ENCODE measurements around the gene TOR1AIP2. TPM values are rescaled to one million over a fixed set of nuclear protein-coding genes. Genes with fewer than 3 reads are reported as not detected.

The TOR1AIP2 gene
- polyA plus RNA-seq, 1 experiment, result 48.4 TPM

DNA sequence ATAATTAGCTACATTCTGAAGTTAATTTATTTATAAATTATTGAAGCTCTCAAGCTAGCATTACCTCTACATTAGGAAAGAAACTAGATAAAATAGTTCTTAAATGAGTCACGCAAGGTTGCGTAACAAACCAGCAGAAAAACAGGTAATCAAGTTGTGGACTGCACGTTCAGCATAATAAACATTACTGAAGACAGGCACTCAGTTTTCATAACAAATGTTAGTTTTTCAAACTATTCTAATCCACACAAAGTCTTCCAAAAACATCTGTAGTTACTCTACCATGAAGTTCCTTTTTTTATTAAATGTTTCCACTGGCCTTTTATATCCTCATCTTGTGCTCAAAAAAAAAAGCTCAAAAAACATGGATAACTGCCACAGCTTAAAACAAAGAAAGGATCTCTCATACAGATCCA, 1.3 kb downstream of the TOR1AIP2 start:
- Histone ChIP-seq H3K4me3 (ENCODE audit: low read depth, low read length) (peak overlapping the region; percentile 85), H3K9me3 (ENCODE audit: control insufficient read depth, insufficient read depth, low read length) (no peaks in the 10 kb centered on the region), H3K27ac (ENCODE audit: low read depth, low read length) (no peak overlapping the region), H3K27me3 (ENCODE audit: control insufficient read depth, insufficient read depth, low read length) (no peaks in the 10 kb centered on the region)
- DNase-seq (ENCODE audit: low read depth, low spot score), result no peak
- TF ChIP-seq, protein P1, sequence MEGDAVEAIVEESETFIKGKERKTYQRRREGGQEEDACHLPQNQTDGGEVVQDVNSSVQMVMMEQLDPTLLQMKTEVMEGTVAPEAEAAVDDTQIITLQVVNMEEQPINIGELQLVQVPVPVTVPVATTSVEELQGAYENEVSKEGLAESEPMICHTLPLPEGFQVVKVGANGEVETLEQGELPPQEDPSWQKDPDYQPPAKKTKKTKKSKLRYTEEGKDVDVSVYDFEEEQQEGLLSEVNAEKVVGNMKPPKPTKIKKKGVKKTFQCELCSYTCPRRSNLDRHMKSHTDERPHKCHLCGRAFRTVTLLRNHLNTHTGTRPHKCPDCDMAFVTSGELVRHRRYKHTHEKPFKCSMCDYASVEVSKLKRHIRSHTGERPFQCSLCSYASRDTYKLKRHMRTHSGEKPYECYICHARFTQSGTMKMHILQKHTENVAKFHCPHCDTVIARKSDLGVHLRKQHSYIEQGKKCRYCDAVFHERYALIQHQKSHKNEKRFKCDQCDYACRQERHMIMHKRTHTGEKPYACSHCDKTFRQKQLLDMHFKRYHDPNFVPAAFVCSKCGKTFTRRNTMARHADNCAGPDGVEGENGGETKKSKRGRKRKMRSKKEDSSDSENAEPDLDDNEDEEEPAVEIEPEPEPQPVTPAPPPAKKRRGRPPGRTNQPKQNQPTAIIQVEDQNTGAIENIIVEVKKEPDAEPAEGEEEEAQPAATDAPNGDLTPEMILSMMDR (IDR thresholded peaks at IDR 0.05; ENCODE audit: low read depth, low read length), result no peak
- CTCF ChIA-PET, result interaction anchor here (1.0 to 2.4 kb wide), 4 partner anchors 9 to 304 kb away, joined by 3 to 11 read pairs (median 6); no protein-coding TSS in a partner anchor
- POLR2A ChIA-PET, result interaction anchor here (0.6 to 1.2 kb wide), 2 partner anchors 13 to 221 kb away, joined by 3 read pairs; no protein-coding TSS in a partner anchor

DNA sequence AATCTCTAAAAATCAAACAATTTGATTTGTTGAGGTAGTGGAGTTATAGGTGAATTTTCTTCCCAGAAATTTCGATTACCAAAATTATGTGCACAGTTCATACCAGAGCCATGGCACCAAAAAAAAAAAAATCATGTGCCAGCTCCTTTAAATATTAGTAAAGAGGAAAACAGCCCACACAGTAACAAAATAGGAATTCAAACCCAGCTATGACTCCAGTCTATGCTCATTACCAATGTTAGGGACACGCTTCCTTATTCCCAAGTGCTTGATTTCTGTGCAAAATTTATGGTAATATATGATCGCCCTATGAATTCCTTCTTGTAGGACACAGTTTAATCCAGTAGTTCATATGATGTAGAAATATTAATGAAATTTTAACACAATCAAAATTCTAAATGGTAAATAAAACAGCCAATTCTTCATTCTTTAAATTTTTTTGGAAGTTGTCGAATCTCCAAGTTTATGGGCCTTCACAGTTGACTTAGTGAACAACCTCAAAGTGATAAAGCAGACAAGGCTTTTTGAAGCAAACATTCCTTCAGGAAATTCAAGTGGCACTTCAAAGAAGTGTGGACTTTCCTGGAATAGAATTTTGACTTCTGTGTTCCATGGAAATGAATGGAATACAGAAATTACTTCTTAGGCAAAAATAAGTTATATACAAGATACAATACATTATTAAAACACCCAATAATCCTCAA, 1.9 kb downstream of the TOR1AIP2 start:
- Histone ChIP-seq H3K27me3 (ENCODE audit: control insufficient read depth, insufficient read depth, low read length) (no peaks in the 10 kb centered on the region), H3K4me3 (ENCODE audit: low read depth, low read length) (peak overlapping the region; percentile 85), H3K9me3 (ENCODE audit: control insufficient read depth, insufficient read depth, low read length) (no peaks in the 10 kb centered on the region), H3K27ac (ENCODE audit: low read depth, low read length) (no peak overlapping the region)
- ChIA-PET CTCF (interaction anchor here (1.0 to 2.4 kb wide), 4 partner anchors 8 to 169 kb away, joined by 3 to 11 read pairs (median 8); no protein-coding TSS in a partner anchor), POLR2A (no interaction called here)
- DNase-seq (ENCODE audit: low read depth, low spot score), result no peak
- TF ChIP-seq, protein P1 (IDR thresholded peaks at IDR 0.05; ENCODE audit: low read depth, low read length), result no peak

DNA sequence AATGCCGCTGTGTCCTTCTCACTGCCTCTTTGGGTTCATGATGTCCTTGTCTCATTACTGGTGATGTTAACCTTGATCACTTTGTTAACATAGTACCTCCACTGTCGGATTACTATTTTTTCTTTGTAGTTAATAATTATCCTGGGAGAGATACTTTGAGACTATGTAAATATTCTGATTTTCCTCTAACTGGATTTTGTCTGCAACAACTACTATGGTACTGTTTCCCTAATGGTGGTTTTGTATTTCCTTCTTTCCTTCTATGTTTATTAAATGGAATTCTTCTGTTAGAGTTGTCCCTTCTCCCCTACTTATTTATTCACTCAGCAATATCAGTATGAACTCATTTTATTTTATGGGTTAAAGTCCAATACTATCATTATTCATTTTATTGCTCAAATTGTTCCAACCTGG, 4.2 kb downstream of the TOR1AIP2 start:
- ChIA-PET POLR2A (no interaction called here), CTCF (interaction anchor here (1.3 kb wide), 1 partner anchor 64 kb away, joined by 3 read pairs; no protein-coding TSS in a partner anchor)

DNA sequence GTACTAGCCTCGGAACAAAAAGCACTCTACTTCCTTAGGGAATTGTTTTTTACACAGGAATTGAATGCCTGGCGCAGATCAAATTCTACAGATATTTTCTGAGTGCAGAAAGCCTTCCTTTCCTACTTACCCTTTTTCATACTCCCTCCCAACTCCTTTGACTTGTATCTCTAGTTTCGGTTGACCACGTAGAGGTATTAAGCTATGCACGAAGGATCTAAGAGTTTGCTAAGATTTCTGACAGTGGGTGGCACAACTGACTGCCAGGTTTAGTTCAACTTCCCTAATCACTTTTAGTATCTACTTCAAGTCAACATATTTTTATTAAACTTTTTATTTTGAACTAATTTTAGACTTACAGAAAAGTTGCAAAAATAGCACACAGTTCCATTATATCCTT, 5.0 kb downstream of the TOR1AIP2 start:
- no peaks in the 10 kb centered on the region for H3K9me3 ChIP-seq (ENCODE audit: control insufficient read depth, insufficient read depth, low read length)
- H3K27me3 ChIP-seq (ENCODE audit: control insufficient read depth, insufficient read depth, low read length), result no peaks in the 10 kb centered on the region
- H3K4me3 ChIP-seq (ENCODE audit: low read depth, low read length), result no peak overlapping the region
- ChIA-PET CTCF (interaction anchor here (1.3 kb wide), 1 partner anchor 58 kb away, joined by 9 read pairs; no protein-coding TSS in a partner anchor), POLR2A (no interaction called here)
- TF ChIP-seq, protein P1 (IDR thresholded peaks at IDR 0.05; ENCODE audit: low read depth, low read length), result no peak
- DNase-seq (ENCODE audit: low read depth, low spot score), result no peak
- no peak overlapping the region for H3K27ac ChIP-seq (ENCODE audit: low read depth, low read length)

More for the DNA sequence above, 4.2 kb downstream of the TOR1AIP2 start:
- Histone ChIP-seq H3K27me3 (ENCODE audit: control insufficient read depth, insufficient read depth, low read length) (no peaks in the 10 kb centered on the region), H3K9me3 (ENCODE audit: control insufficient read depth, insufficient read depth, low read length) (no peaks in the 10 kb centered on the region), H3K4me3 (ENCODE audit: low read depth, low read length) (no peak overlapping the region), H3K27ac (ENCODE audit: low read depth, low read length) (no peak overlapping the region)
- TF ChIP-seq, protein P1 (IDR thresholded peaks at IDR 0.05; ENCODE audit: low read depth, low read length), result no peak
- no peak for DNase-seq (ENCODE audit: low read depth, low spot score)

DNA sequence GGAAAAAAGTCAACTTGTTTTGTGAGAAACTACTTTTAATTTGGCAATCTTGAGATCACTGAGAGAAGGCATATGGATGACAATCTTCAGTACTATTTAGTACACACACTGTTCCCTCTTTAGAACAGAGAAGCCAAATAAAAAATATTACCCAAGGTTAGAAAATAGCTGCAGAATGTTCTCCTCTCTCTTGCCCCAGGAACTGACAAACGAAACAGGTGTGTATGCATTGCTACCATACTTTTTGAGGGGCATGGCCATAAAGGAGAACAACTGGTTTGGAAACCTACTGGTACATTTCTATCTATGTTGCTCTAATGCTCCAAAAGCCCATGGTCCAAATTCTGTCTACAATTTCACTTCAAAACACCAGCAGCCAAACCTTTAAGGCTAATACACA, 5.7 kb downstream of the TOR1AIP2 start:
- POLR2A ChIA-PET, result no interaction called here
- Histone ChIP-seq H3K27me3 (ENCODE audit: control insufficient read depth, insufficient read depth, low read length) (no peaks in the 10 kb centered on the region), H3K27ac (ENCODE audit: low read depth, low read length) (no peak overlapping the region), H3K9me3 (ENCODE audit: control insufficient read depth, insufficient read depth, low read length) (no peaks in the 10 kb centered on the region), H3K4me3 (ENCODE audit: low read depth, low read length) (no peak overlapping the region)
- DNase-seq (ENCODE audit: low read depth, low spot score), result no peak
- TF ChIP-seq, protein P1 (IDR thresholded peaks at IDR 0.05; ENCODE audit: low read depth, low read length), result no peak
- CTCF ChIA-PET, result interaction anchor here (1.3 kb wide), 1 partner anchor 57 kb away, joined by 9 read pairs; no protein-coding TSS in a partner anchor

Data from AG04450 (cell line).